SK-N-MC (cell line): ENCODE data around the gene TUBA1A.

Experiments
- EZH2 ChIP-seq: fragments of 200-600 bp; sonication (generic); IDR thresholded peaks from one replicate; pipeline ENCODE4 v1.6.1; 2017; ENCODE audit warnings: antibody characterized with exemption
- POLR2AphosphoS5 ChIP-seq: IDR thresholded peaks from 2 replicates; pipeline ENCODE4 v1.6.1; 2012; ENCODE audit warnings: mild to moderate bottlenecking, low read depth, low read length, borderline replicate concordance

DNA sequence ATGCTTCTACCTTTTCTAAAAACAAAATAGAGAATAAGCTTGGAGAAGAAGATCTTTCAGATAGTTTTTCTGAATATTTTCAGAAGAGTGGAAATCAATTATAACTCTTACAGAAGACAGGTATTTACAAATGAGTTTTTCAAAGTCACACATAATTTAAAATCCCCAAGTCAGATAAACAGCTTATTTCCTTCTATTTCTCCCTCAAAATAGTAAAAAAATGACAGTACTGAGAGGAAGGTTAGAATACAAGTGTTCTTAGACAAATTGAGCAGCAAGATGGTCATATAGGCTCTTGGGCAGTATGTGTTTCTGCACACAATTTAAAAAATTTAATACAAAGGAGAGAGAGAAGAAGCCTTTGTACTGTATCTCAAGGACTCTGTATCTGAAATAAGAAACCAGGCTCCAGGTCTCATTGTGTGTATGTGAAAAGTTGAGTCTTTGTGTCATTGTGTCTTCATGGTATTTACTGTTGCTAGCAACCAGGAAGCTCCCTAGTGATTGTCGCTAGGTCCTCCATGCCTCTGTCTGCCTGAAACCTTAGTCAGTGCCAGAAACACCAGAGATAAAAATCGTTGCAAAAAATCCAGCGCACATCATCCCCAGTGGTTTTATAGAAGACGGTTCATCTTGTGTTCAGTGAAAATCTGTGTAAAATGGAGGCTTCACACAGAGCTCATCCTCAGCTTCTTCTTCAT, 12.9 kb upstream of the TUBA1A start:
- TF ChIP-seq EZH2, result no peak
- TF ChIP-seq POLR2AphosphoS5, result no peak
